GM21423 (cell line): ENCODE measurements around the gene LINC01488.

Experiments
- ATAC-seq: cut with Tn5 transposase; IDR thresholded peaks from one replicate; pipeline ENCODE4 v1.9.1; 2021; ENCODE audit warnings: mild to moderate bottlenecking, moderate library complexity; ENCODE audit not compliant: unreplicated experiment

The LINC01488 gene

DNA sequence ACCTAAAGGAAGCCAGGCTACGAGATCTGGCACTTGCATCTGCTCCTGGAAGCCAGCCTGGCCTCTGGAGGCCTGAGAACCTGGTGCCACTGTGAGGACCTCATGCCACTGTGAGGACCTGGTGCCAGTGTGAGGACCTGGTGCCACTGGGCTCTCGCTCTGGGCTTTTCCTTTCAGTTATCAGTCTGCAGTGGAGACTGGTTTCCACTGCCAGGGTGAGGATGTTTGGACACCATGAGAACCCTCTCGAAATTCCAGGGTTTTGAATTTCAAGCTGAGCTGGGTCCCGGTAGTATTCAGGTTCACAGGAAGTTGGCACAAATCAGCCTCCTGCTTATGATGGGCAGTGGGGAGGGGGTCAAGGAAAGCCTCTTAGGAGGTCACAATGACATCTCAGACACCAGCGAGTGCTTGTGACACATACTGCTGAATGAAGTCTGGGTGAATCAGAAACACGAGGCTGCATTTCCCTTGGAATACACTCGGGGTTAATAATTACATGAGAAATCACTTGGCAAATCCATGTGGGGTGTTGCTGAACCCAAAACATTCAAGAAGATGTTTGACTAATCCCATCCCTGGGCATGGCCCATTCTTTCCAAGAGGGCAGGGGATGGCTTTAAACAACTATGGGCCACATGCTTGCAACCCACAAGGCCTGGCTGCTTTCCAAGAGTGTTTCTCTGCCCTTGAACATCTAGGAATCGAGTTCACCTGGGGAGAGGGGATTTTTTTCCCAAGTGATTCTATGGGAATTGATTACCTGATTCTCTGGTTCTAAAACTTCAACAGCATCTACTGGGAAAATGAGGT, 60.2 kb downstream of the LINC01488 start:
- no peak for ATAC-seq

DNA sequence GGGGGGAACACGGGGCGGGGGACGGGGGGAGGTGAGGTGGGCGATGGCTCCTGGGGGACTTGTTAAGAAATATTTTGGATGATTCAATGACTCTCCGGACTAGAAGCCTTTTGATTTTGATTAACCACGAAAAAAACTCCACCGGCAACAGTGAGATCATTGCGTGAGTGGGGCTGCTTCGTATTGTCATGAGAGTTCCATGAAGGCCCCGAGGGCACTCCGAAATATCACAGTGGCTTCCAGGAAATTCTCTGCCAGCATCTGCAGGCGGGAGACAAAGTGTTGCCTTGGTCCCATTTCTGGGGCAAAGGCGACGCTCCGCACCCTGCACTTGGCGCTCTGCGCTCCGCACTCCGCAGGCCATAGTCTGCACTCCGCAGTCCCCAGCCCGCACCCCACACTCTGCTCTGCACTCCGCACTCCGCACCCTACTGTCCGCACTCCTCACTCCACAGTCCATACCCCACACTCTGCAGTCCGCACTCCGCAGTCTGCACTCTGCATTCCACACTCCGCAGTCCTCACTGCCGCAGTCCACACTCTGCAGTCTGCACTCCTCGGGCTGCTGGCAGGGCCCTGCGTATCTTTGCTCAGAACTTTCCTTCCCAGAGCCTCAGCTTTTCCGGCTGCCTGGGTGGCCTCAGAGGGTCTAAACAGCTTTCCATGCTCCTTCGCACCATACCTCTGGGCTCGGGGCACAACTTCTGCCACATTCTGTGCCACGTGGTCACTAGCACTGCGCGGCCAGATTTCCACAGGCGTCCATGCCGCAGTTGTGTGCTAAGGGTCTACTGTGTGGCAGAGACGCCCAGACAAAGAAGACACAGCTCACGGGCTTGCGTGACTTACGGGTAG, 61.1 kb downstream of the LINC01488 start:
- ATAC-seq = no peak
